ENCODE measurements around the gene KCNN3.

DNA sequence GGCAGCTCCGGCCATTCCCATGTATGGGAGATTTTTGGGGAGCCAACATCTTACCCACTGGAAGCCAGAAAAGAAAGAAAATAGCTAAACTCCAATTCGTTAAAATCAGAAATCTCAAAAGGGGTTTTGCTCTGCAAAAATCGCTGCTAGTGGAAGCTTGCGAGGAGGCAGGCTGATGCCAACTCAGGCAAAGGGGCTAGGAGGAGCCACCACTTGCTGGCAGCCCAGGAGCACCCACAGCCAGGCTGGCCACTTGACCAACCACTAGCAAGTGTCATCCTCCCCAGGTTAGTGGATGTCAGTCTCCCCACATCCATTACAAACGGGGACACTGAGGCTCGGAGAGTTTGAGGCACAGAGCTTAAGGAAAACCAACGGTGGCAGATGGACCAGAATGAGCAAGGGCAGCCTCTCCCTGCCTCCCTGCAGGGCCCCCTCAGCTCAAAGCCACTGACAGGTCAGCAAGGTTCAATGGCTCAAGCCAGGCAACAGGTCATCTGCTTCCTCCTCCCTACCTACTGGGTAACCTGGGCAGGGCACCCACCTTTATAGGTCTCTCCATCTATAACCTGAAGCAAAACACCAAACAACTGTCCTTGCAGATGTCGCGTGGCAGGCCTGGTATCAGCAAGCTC lies 10.8 kb downstream of the KCNN3 start:
- TF ChIP-seq, protein P1, sequence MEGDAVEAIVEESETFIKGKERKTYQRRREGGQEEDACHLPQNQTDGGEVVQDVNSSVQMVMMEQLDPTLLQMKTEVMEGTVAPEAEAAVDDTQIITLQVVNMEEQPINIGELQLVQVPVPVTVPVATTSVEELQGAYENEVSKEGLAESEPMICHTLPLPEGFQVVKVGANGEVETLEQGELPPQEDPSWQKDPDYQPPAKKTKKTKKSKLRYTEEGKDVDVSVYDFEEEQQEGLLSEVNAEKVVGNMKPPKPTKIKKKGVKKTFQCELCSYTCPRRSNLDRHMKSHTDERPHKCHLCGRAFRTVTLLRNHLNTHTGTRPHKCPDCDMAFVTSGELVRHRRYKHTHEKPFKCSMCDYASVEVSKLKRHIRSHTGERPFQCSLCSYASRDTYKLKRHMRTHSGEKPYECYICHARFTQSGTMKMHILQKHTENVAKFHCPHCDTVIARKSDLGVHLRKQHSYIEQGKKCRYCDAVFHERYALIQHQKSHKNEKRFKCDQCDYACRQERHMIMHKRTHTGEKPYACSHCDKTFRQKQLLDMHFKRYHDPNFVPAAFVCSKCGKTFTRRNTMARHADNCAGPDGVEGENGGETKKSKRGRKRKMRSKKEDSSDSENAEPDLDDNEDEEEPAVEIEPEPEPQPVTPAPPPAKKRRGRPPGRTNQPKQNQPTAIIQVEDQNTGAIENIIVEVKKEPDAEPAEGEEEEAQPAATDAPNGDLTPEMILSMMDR (IDR thresholded peaks at IDR 0.05) = no peak
- no peak for TF ChIP-seq POLR2A (IDR thresholded peaks at IDR 0.05)
